ENCODE results near the gene FGF14.
"Not testable (repeated sequence)": the region's sequence is repeated elsewhere in the genome, so short reads cannot be mapped to it uniquely, and the experiment has no call there.

The FGF14 gene

DNA sequence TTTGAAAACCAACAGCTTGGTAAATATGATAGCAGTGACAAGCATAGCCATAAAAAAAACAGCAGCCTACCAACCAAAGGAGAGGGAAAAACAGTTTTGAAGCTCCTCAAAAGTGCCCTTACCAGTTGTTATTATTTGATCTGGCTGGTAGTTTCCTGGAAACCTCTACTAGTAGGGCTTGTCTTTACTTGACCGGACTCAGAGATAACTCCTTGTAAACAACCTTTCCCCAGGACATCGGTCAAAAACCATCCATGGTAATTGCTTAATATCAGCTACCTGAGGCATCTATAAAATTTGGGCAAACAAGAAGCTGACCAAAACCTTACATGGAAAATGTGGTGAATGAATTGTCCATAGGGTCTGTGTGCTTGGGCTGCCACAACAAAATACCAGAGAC lies 210.9 kb downstream of the FGF14 start:
- no peak for DNase-seq

DNA sequence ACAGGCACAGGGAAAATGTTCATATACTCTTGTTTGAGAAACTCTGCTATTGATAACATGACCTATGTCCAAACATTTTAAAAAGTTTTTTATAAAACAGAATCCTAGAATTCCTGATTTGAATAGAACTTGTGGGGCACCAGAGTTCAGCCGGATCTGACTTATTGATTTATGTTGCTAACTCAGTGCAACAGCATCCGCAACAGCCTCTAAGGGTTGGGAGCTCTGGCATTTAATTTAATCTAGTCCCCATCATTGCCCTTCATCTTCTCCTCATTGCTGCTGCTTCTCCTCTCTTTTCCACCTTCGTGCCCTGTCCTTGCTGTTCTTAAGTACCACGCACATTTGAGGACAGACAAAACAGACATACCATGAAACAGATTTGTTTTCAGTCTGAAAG lies 214.5 kb downstream of the FGF14 start:
- no peak for DNase-seq

DNA sequence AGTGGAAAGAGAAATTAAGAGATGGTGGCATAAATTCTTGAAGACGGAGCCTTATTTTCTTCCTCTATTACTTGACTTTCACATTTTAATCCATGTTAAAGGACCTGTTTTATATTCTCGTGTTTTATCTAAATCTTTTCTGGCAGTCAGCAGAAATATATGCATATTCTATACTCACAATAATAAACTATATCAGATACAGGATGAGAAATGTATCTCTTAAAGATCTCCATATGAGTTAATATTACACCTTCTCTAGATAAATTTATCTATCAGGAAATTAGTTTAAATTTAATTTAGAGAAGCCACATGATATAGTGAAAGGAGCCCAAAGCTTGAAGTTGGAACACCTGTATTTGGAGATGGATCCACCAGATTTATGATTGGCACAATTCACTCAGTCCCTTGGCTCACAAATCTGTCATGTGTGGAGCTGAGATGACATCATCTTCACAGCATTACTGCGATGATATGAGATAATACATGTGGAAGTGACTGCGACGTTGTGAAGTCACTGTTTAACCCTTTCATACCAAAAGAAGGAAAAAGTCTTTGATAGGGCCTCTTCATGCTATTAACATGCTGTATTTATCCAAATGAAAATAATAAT lies 216.4 kb downstream of the FGF14 start:
- no peak for DNase-seq

DNA sequence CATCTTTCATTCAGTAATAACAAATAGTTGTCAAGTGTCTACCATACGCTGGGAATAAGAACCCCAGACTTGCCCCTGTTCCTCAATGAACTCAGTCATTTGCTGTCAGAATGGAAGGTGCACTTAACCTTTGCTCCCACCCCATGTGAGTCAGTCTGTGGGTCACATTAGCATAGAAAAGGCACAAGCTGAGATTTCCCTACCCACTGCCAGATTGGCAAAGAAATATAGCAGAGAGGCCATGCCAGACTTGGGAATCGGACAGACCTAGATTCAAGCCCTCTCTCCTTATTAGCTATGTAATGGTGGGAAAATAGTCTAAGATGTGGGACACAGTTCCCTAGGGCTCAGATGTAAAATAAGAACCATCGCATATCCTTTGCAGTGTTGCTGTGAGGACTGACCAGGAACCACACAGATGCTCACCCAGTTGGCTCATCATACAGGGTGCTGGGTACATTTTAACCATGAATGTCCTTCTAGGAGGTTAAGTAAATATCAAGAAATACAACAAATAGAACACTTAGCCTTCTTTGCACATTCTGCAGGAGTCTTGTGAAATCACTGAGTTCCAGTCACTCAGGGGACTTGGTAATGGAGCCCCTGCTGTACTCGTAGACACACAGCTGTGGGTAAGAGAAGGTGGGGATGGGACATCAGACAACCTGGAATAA lies 218.2 kb downstream of the FGF14 start:
- DNase-seq = no peak

DNA sequence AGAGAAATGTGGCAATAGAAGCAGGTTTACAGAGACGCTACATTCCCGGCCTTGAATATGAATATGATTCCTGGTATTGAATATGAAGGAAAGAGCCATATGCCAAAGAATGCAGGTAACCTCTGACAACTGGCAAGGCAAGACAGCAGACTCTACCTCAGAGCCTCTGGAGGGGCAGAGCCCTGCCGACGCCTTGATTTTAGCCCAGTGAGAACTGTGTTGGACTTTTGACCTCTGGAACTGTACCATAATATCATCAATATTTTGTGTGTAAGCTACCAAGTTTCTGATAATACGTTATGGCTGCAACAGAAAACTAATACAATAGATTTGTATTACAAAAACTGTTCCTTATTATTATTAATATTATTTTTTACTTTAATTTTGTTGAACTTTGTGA lies 219.7 kb downstream of the FGF14 start:
- no peak for DNase-seq

DNA sequence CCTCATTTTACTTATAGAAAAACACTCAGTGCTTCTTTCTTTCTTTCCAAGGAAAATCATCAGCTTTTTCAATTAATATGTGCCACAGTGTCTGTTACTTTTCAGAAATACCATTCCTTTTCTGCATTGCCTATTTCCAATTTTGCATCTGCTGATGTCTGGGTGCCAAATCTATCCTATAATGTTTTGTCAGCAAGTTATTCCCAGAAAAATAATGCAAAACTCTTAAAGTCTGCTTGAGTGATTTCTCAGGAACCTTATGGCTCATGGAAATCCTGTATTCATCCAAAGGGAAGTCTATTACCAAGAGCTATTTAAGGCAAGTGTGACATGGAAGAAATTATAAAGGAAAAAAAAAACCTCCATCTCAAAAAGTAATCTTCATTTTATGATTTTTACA lies 224.4 kb downstream of the FGF14 start:
- no peak for DNase-seq

DNA sequence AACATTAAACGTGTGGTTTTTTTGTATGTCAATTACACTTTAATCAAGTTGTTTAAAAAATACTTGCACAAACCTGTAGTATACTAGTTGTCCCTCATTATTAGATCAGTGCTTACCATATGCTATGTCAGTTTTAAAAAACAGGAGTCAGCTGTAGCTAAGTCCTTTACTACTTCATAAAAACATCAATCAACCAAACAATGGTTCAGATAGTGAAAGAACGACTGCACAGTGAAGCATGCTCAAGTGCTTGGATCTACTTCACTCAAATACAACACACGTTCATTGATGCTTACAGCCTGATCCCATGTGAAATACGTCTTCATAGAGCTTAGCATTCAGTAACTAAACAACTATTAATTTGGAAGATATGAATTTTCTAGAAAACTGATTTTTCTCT lies 225.0 kb downstream of the FGF14 start:
- no peak for DNase-seq

DNA sequence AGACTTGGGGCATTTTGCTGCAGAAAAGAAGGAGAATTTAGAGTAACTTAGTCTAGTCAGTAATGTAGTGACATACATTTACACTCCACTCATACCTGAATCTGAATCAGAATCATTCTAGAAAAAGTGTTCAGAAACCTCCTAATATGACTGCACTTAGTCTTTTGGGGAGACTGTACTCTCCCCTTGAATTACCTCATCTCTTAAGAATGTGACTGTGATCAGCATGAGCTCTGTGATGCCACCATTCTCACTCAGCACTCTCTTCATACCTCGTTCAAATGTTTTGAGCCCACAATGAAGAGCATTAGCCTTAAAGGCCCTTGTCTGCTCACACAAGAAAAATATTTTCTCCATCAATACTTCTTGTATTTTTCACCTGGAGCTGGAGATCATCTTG lies 229.4 kb downstream of the FGF14 start:
- DNase-seq = no peak

DNA sequence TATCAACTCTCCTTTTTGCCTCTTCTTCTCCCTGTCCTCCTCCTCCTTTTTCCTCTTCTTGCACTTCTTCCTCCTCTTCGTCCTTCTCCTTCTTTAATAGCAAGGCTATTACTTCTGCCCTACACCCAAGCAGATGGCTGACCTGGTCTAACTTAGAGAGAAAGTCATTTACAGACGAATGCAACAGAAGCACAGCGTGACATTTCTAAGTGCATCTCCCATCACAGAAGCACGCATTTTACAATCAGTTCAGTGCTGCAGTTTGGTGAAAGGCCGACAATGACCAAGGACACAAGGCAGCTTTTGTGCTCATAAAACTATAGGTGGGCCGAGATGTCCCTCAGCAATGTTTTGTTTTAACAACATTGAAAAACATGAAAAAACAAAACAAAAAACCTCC lies 231.5 kb downstream of the FGF14 start:
- DNase-seq = no peak

DNA sequence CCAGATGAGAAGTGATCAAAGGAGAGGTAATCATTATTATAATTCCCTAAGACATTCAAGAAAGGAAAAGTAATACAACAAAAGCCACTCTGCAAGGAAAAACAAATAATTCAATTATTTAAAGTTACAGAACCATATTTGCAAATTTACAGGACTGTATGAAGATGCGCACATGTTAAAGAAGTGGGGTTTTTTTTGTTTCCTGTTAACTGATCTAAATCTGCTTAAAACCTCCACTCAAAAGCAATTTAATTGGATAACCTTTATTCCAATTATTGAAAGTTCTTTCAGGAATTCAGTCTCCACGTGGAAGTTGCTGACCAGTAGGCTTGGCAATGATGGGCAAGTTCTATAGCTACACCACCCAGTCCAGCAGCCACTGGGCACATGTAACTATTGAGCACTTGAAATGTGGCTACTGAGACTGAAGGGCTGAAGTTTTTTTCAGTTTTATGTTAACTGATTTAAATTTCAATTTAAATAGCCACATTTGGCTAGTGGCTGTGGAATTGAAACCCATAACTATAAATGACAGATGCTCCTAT lies 232.3 kb downstream of the FGF14 start:
- DNase-seq = no peak

DNA sequence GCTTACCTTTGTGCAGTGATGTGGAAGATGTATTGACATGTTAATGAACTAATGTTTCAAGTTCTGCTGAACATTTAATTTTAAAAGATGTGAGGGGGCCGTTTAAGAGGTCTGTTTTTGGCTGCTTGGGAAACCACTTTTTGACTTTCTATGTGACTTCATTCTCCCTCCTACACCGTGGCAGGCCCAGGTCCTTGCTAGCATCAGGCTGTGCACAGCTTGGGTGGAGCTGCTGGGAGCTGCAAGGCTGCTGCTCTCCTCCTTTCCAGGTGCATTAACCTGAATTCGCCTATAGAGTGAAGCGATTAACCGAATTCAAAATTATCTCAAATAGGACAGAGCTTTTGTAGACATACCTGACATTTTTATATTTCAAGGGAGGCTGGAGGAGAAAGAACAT lies 249.1 kb downstream of the FGF14 start:
- no peak for DNase-seq

DNA sequence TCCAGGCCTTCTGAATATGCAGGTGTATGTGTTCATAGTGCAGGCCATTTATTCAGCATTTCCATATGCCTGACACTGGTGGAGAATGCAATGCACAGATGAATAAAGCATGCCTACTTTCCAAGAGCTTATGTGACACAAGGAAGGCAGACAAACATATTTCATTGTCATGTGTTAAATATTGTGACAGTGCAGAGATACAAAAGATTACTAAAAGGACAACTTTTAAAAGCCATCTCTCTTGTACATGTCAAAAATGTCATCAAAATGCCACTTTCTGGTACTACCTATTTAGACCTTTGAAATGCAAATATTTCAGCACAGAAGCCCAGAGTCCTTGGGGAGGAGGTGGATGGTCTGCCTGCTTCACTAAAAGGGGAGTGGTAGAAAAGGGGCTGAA lies 254.5 kb downstream of the FGF14 start:
- DNase-seq = no peak

DNA sequence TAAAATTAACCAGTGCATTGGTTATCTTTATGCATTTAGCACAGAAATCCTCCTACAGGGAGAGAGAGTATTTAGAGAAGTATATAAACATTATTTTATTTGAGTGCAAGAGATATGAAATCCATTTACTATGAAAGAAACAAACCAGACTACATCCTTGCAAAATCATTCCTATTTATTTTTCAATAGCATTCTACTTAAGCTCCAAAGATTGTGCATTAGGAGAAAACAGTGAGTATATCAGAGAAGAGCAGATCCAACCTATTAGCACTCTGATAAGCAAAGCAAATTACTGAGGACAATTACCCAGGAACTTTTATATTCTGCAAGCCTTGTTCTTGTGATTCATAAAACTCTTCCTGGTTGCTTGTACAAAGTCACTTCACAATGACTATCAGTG lies 256.1 kb downstream of the FGF14 start:
- no peak for DNase-seq

DNA sequence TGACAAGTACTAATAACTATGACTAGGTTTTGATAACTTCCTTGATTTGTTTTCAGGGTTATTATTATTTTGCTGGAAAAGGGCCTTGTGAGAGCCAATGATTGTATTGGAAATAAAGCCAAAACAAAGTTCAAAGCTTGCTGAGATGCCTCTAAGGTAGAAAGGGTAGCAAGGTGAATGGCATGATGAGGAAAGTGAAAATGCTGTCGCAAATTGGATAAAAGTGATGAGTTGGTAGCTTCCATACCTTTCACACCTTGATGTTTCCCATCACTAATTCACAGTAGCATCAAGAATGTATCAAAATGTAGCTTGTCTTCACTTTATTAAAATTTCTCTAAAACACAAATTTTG lies 259.4 kb downstream of the FGF14 start:
- DNase-seq = no peak

DNA sequence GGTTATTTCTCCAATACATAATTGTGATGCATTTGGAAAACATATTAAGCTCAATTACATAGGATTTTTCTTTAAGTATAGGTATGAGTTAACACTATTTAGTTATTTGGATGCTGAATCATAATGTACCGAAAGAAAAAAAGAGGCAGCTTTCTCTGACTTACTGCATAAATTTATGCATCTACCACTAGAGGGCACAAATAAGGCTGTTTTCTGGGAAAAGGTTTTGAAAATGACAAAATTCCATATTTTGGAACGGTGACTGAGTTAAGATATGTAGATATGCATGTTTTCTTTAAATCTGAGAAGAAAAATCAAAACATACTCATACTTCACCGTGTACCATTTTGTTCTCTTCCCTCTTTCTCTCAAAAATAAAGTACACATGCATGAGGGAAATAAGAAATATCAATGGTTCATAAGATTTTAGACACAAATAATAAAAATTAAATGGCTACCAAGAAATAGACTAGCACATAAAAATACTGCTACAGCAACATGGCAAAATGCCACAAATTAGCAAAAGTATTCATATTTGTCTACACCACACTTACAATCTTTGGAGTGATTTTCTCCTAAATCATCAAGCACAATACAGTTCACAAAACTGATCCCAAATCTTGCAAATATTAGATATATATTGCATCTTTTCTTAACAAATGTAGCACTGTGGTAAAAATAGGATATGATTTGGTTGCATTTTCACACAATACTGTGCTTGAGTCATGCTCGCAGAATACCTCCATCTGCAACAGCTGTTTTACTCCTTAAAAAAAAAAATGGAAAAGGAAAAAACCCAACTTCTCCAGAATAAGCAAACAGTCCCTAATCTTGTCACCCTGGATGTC lies 260.0 kb downstream of the FGF14 start:
- no peak for DNase-seq

DNA sequence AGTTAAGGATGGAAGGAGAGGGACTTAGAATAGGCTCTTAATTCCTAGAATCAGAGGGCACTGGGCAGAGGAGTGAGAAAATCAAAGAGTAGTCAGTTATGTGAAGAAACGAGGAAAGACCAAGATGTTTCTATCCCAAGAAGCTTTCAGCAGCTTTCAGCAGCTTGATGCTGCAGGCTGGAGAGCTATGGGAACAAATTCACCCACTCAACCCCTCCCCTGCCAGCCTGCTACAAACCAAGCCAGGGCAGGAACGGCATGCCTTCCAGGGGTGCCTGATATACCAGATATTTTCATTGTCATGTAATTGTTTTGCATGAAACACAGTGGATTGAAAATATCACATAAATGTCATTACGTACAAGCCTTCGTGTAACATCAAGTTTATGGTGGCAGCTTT lies 262.2 kb downstream of the FGF14 start:
- DNase-seq = no peak

DNA sequence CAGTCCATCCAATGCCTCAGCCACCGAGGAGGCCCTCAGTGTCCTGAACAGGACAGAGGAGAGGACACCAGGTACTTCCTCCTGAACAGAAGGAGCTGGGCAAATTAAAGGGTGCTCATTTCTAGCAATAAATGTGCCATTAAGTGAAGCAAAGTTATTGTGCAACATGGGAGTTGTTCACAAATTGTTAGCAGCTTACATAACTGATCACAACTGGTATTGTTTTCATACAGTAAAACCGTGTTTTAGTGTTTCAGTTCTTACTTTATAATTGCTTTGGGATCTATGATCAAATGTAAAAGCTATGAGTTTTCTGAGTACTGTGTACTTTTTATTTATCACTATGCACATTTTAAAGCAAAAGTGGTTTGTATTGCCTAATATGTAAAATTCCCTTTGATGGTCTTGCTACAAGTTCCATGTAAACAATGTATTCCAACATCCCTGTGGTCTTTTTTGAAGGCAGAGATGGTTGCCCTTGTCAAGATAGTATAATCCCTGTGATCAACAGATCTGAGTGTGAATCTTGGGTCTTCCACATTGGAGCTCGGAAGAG lies 263.1 kb downstream of the FGF14 start:
- no peak for DNase-seq

DNA sequence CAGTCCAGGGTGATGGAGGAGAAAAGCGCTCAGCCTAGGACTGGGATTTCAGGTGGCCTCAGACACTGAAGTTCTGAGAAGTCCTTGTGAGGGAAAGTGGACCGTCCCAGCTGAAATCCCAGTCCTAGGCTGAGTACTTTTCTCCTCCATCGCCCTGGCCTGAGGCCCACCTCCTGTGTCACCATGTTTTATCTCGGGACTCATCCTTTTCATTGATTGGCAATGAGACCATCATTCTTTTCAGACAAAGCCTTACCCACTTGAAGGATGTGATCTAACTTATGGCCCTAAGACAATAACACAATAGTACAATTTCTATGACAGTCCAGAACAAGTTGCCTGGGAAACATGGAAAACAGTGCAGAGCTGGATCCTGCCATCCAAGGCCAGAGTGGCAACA lies 263.9 kb downstream of the FGF14 start:
- DNase-seq = not testable (repeated sequence)

DNA sequence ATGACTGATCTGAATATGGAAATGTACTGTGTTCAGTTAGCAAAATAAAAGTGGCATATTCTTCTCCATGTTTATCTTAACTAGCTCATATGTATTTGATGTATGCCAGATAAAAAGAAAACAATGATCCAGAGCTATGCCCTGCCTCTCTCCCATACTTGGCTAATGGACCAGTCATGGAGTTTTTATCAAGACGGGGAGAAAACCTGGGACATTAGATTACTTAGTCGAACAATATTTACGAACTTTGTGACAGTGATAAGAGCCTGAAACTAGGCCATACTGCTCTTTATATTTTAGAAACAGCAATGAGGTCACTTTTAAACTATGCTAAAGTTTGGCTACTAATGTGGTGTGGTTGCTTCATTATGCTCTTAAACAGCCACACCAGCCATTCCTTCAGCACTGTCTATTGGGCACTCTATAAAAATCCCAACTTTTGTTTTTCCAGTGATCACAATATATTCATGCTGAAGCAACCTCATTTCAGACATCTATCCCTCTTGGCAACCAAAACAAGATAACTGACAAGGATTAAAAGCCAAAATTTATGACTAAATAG lies 265.0 kb downstream of the FGF14 start:
- DNase-seq = no peak

DNA sequence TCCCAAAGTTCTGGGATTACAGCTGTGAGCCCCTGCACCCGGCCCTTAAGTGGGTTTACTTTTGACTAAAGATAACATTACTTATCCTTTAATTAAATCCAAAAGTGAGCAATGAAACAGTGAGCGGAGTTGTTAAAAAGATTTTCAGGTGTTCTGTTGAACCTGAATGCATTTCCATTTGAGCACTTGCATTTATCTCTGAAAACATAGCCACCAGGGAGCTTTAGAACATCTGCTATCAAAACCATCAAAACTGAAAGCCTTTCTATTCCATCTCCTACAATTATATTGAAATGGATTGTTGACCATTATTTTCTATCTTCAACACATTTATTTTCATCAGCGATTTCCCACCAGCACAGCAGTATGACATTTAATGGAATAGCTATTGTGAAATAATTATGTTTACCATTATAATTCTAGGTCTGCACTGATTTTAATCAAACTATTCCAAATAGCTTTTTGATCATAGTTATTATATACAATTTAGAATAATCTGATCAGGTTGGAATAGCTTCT lies 269.0 kb downstream of the FGF14 start:
- no peak for DNase-seq

DNA sequence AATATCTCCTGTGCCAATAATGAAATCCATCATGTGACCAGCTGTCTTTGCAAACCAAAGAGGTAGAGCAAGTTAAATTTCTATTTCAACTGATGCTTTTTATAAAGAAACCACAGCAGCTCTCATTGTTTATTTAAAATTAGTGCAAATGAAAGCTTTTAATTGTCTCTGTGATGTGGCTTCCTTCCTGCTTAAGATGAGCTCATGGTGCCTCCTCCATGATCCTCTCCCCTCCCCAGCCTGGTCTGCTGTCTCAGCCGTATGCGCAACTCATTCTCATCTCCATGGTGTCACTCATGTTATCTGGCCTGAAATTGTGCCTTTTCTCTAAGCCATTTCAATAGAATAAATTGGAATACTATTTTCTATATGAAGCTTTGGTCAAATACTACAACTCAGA lies 270.6 kb downstream of the FGF14 start:
- no peak for DNase-seq

DNA sequence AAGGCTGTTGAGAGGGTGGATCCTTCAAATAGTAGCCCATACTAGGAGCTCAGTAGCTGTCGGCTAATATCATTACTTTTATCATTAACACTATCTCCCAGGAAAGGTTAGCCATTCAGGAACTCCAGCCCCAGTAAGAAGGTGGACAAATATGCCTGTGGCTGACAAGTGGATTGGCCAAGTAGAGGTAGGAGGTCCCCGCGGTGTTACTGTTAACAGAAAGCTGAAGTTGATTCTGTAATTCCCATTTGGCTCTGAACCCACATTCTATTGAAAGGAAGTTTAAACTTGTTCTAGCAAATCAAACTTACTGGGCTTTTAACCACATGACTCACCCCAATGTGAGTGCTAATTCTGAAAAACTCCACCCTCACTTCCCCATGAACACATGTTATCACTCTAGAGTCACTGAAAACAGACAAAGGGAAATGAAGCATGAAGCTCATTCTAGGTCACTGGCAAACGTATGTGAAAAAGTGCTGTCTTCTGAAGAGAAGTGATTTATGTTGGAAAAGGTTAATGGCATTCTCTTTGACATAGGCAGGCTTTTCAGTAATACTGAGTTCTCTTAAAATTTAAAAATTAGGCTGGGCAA lies 273.5 kb downstream of the FGF14 start:
- no peak for DNase-seq

DNA sequence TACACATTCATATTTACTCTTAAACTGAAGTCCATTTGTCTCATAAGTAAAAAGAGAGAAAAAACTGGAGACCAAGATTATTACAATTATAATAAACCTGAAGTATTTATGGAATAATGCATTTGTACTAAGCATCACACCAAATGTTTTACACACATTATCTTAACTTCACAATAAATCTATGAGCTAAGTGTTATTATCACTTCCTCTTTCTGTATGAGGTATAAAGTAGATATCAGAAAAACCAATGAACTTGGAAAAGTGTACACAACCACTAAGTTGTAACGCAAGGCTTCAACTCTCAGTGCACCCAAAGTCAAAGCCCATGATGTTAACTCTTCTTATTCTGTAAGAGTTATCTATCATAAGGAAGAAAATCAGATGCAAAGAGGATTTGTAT lies 274.7 kb downstream of the FGF14 start:
- no peak for DNase-seq
